GM23338 (cell line): ENCODE measurements around the gene AMPD2. TPM values are rescaled to one million over a fixed set of nuclear protein-coding genes. Genes with fewer than 3 reads are reported as not detected.

ENCODE experiments used
- ATAC-seq: fragments of 200-7000 bp; cut with Tn5 transposase; 3 replicates; pipeline ENCODE4 v1.9.1; 2020
- DNase-seq: peaks from one replicate; pipeline ENCODE4 v3.0.0-alpha.2; 2015; ENCODE audit warnings: low spot score
- H2AFZ ChIP-seq: fragments of 200-600 bp; sonication (generic); 2 replicates; pipeline ENCODE4 v1.8.0; 2016; ENCODE audit warnings: antibody characterized with exemption, mild to moderate bottlenecking, moderate library complexity
- H3F3A ChIP-seq: fragments of 200-600 bp; sonication (generic); replicated peaks from 2 replicates; pipeline ENCODE4 v1.8.0; 2017; ENCODE audit warnings: antibody characterized with exemption, mixed run types, low read depth
- H3K27ac ChIP-seq: fragments of 200-600 bp; sonication (generic); 2 replicates; pipeline ENCODE4 v1.6.1; 2016; ENCODE audit warnings: low read depth
- H3K27me3 ChIP-seq: fragments of 200-600 bp; sonication (generic); 2 replicates; pipeline ENCODE4 v1.8.0; 2016; ENCODE audit warnings: mild to moderate bottlenecking, mixed run types, moderate library complexity; ENCODE audit not compliant: insufficient read depth
- H3K36me3 ChIP-seq: fragments of 200-600 bp; sonication (generic); 2 replicates; pipeline ENCODE4 v1.8.0; 2016; ENCODE audit warnings: mild to moderate bottlenecking; ENCODE audit not compliant: insufficient read depth
- H3K4me1 ChIP-seq: fragments of 200-600 bp; sonication (generic); 2 replicates; pipeline ENCODE4 v1.8.0; 2016; ENCODE audit warnings: mild to moderate bottlenecking, moderate library complexity; ENCODE audit not compliant: insufficient read depth
- H3K4me2 ChIP-seq: fragments of 200-600 bp; sonication (generic); 2 replicates; pipeline ENCODE4 v1.7.1; 2017; ENCODE audit warnings: mixed run types
- H3K4me3 ChIP-seq: fragments of 200-600 bp; sonication (generic); 2 replicates; pipeline ENCODE4 v1.6.1; 2016; ENCODE audit warnings: mixed run types
- H3K79me2 ChIP-seq: fragments of 200-600 bp; sonication (generic); replicated peaks from 2 replicates; pipeline ENCODE4 v1.8.0; 2017; ENCODE audit warnings: mild to moderate bottlenecking; ENCODE audit not compliant: insufficient read depth
- H3K9me2 ChIP-seq: fragments of 200-600 bp; sonication (generic); 2 replicates; pipeline ENCODE4 v1.8.0; 2017; ENCODE audit not compliant: insufficient read depth
- H4K20me1 ChIP-seq: fragments of 200-600 bp; sonication (generic); replicated peaks from 2 replicates; pipeline ENCODE4 v1.8.0; 2017; ENCODE audit warnings: mild to moderate bottlenecking; ENCODE audit not compliant: insufficient read depth
- H3K27ac Mint-ChIP-seq: 2 replicates; pipeline ENCODE4 v1.8.0; 2020; ENCODE audit warnings: inconsistent platforms, mild to moderate bottlenecking, moderate library complexity, mixed read lengths
- H3K27me3 Mint-ChIP-seq: 3 replicates; pipeline ENCODE4 v1.8.0; 2022; ENCODE audit warnings: low read depth, mild to moderate bottlenecking, moderate library complexity, mixed read lengths, inconsistent platforms; ENCODE audit not compliant: insufficient read depth, poor library complexity
- H3K36me3 Mint-ChIP-seq: 3 replicates; pipeline ENCODE4 v1.8.0; 2021; ENCODE audit warnings: low read depth, mild to moderate bottlenecking, inconsistent platforms, moderate library complexity, mixed read lengths
- H3K4me1 Mint-ChIP-seq: 3 replicates; pipeline ENCODE4 v1.8.0; 2020; ENCODE audit warnings: mild to moderate bottlenecking, inconsistent platforms, mixed read lengths
- H3K4me3 Mint-ChIP-seq: 3 replicates; pipeline ENCODE4 v1.8.0; 2021; ENCODE audit warnings: moderate library complexity, mild to moderate bottlenecking, inconsistent platforms, mixed read lengths
- H3K9me3 Mint-ChIP-seq: 3 replicates; pipeline ENCODE4 v1.8.0; 2020; ENCODE audit warnings: moderate library complexity, mild to moderate bottlenecking, inconsistent platforms, mixed read lengths
- EZH2 ChIP-seq: fragments of 200-600 bp; sonication (generic); IDR thresholded peaks from one replicate; pipeline ENCODE4 v1.8.0; 2017; ENCODE audit warnings: antibody characterized with exemption, mild to moderate bottlenecking, low read depth; ENCODE audit not compliant: unreplicated experiment
- JUNB ChIP-seq: IDR thresholded peaks from one replicate; pipeline ENCODE4 v1.6.1; 2016; ENCODE audit warnings: antibody characterized with exemption; ENCODE audit not compliant: unreplicated experiment
- NANOG ChIP-seq: IDR thresholded peaks from 2 replicates; pipeline ENCODE4 v1.6.1; 2016; ENCODE audit warnings: antibody characterized with exemption, borderline replicate concordance
- POLR2AphosphoS5 ChIP-seq: IDR thresholded peaks from 2 replicates; pipeline ENCODE4 v1.6.1; 2016; ENCODE audit warnings: antibody characterized with exemption, low read depth
- STAT1 ChIP-seq: IDR thresholded peaks from one replicate; pipeline ENCODE4 v1.6.1; 2016; ENCODE audit warnings: antibody characterized with exemption; ENCODE audit not compliant: unreplicated experiment
- ZNF331 ChIP-seq: fragments of 250-450 bp; sonication (Bioruptor Pico); IDR thresholded peaks from 2 replicates; pipeline ENCODE4 v1.5.0; 2020; ENCODE audit warnings: low read depth, mild to moderate bottlenecking, moderate library complexity
- polyA plus RNA-seq: library from polyadenylated mRNA; unstranded; fragments of >200 nt; fragmentation: Nextera tagmentation; extraction: Ambion mirVana; gene quantifications from 2 replicates; pipeline ENCODE4 v1.2.1, GENCODE V29; 2016
- total RNA-seq: library from RNA; depleted of rRNA; stranded (reverse); fragments of >200 nt; shearing (Covaris generic); gene quantifications from 2 replicates; pipeline ENCODE4 v1.2.3, GENCODE V29; 2014
- TF ChIP-seq, protein P1 (sequence below), 2 experiments: fragments of 200-600 bp in 1 of 2; sonication (generic) in 1 of 2; conservative IDR thresholded peaks; 2 replicates each; pipeline versions ENCODE4 v1.5.1 to v1.6.1; 2016 to 2017; ENCODE audit warnings: antibody characterized with exemption in 2 of 2, low read depth in 2 of 2, mild to moderate bottlenecking in 2 of 2, moderate library complexity in 1 of 2
- TF ChIP-seq, protein P2 (sequence below): IDR thresholded peaks from 2 replicates; pipeline ENCODE4 v1.6.1; 2016; ENCODE audit warnings: antibody characterized with exemption
- TF ChIP-seq, protein P3 (sequence below): IDR thresholded peaks from one replicate; pipeline ENCODE4 v1.6.1; 2018; ENCODE audit warnings: antibody characterized with exemption; ENCODE audit not compliant: unreplicated experiment

AMPD2 gene
- total and polyA plus RNA-seq, 2 experiments from 2014 or later: 24.5 to 62.1 TPM

DNA sequence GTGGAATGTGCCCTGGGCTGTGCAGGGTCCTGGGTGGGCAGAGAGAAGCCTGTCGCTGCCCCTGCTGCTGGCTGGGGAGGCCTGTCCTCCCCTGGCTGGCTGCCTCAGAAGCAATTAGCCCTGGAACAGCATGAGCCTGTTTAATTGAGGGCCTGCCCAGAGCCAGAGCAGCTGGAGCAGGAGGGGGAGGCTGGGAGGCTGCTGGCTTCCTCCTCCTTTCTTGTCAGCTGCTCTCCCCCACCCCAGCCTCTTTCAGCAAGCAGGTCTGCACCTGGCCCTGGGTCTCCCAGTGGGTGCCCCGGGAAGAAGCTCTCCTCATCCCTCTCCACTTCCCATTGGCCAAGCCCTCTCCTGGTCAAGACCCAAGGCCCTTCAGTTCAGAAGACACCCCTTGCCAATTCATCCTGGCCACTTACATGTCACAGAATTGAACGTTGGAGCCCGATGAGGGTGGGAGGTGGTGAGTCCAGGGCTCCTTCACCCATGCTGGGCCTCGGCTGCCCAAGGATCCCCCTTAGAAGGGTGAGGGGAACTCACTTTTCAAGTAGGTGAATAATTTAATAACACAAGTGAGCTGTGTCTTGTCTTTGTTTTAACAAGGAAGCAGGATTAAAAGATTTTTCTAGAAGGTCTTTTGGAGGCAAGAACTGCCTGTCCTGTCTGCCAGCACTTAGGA lies 13.2 kb downstream of the AMPD2 start (continued):
- TF ChIP-seq, protein P1, sequence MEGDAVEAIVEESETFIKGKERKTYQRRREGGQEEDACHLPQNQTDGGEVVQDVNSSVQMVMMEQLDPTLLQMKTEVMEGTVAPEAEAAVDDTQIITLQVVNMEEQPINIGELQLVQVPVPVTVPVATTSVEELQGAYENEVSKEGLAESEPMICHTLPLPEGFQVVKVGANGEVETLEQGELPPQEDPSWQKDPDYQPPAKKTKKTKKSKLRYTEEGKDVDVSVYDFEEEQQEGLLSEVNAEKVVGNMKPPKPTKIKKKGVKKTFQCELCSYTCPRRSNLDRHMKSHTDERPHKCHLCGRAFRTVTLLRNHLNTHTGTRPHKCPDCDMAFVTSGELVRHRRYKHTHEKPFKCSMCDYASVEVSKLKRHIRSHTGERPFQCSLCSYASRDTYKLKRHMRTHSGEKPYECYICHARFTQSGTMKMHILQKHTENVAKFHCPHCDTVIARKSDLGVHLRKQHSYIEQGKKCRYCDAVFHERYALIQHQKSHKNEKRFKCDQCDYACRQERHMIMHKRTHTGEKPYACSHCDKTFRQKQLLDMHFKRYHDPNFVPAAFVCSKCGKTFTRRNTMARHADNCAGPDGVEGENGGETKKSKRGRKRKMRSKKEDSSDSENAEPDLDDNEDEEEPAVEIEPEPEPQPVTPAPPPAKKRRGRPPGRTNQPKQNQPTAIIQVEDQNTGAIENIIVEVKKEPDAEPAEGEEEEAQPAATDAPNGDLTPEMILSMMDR (conservative IDR thresholded peaks at IDR 0.05; ENCODE audit: low read depth in 2 of 2): no peak
- no peak for TF ChIP-seq NANOG
- no peak for TF ChIP-seq ZNF331
- TF ChIP-seq, protein P2, sequence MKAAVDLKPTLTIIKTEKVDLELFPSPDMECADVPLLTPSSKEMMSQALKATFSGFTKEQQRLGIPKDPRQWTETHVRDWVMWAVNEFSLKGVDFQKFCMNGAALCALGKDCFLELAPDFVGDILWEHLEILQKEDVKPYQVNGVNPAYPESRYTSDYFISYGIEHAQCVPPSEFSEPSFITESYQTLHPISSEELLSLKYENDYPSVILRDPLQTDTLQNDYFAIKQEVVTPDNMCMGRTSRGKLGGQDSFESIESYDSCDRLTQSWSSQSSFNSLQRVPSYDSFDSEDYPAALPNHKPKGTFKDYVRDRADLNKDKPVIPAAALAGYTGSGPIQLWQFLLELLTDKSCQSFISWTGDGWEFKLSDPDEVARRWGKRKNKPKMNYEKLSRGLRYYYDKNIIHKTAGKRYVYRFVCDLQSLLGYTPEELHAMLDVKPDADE: no peak
- TF ChIP-seq EZH2: no peak
- TF ChIP-seq, protein P3, sequence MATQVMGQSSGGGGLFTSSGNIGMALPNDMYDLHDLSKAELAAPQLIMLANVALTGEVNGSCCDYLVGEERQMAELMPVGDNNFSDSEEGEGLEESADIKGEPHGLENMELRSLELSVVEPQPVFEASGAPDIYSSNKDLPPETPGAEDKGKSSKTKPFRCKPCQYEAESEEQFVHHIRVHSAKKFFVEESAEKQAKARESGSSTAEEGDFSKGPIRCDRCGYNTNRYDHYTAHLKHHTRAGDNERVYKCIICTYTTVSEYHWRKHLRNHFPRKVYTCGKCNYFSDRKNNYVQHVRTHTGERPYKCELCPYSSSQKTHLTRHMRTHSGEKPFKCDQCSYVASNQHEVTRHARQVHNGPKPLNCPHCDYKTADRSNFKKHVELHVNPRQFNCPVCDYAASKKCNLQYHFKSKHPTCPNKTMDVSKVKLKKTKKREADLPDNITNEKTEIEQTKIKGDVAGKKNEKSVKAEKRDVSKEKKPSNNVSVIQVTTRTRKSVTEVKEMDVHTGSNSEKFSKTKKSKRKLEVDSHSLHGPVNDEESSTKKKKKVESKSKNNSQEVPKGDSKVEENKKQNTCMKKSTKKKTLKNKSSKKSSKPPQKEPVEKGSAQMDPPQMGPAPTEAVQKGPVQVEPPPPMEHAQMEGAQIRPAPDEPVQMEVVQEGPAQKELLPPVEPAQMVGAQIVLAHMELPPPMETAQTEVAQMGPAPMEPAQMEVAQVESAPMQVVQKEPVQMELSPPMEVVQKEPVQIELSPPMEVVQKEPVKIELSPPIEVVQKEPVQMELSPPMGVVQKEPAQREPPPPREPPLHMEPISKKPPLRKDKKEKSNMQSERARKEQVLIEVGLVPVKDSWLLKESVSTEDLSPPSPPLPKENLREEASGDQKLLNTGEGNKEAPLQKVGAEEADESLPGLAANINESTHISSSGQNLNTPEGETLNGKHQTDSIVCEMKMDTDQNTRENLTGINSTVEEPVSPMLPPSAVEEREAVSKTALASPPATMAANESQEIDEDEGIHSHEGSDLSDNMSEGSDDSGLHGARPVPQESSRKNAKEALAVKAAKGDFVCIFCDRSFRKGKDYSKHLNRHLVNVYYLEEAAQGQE: no peak
- no peak for TF ChIP-seq JUNB
- no peak for TF ChIP-seq STAT1

DNA sequence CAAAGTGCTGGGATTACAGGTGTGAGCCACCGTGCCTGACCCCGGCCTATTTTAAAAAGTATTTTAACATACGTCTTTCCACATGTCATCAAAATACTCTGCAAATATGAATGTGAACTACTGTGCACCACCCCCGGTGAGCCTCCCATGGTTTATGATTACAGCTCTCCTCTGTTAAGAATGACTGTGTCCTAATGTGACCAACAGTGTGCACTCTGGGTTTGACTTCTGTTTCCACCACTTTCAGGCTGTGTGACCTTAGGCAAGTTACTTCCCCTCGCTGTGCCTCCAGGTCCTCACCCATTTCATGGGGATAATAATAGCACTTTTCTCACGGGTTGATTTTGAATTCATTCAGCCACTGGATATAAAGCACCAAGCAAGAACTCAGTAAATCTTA lies 14.7 kb downstream of the AMPD2 start:
- Histone ChIP-seq H2AFZ (no peak overlapping the region), H3K4me1 (peaks cover 10% of the 10 kb centered on the region), H3K27ac (no peak overlapping the region), H3F3A (0 out of 2 replicates have a peak, but pooled peaks cover 3% of the 10 kb centered on the region), H3K4me3 (no peak overlapping the region), H3K79me2 (no peaks in the 10 kb centered on the region), H4K20me1 (no peaks in the 10 kb centered on the region), H3K9me2 (no peaks in the 10 kb centered on the region), H3K36me3 (peaks cover 4% of the 10 kb centered on the region; the same call in 1 of the 2 replicates), H3K4me2 (no peak overlapping the region), H3K27me3 (no peaks in the 10 kb centered on the region)
- no peak for ATAC-seq
- Mint-ChIP-seq H3K9me3 (no peaks in the 10 kb centered on the region), H3K27me3 (peaks cover 9% of the 10 kb centered on the region), H3K27ac (no peak overlapping the region), H3K4me1 (peaks cover 30% of the 10 kb centered on the region), H3K4me3 (no peak overlapping the region), H3K36me3 (peaks cover 10% of the 10 kb centered on the region; the same call in 2 of the 3 replicates)
- DNase-seq: no peak
- TF ChIP-seq POLR2AphosphoS5 (no peak), STAT1 (no peak), JUNB (no peak)
- TF ChIP-seq, protein P3: no peak
- TF ChIP-seq, protein P1 (conservative IDR thresholded peaks at IDR 0.05; ENCODE audit: low read depth in 2 of 2): no peak
